GM12865 (cell line): ENCODE data around the gene PNPLA2.

Experiments
- DNase-seq: peaks from one replicate; pipeline ENCODE4 v3.0.0; 2010; ENCODE audit warnings: low read depth
- H3K4me3 ChIP-seq: 2 replicates; pipeline ENCODE4 v1.5.1; 2011; ENCODE audit warnings: mild to moderate bottlenecking, low read depth, low read length, control low read depth
- TF ChIP-seq, protein P1 (sequence below): IDR thresholded peaks from 2 replicates; pipeline ENCODE4 v1.5.1; 2011; ENCODE audit warnings: low read length, control low read depth, low read depth, inconsistent platforms; ENCODE audit not compliant: insufficient read depth; ENCODE audit errors: missing control alignments

PNPLA2 gene

DNA sequence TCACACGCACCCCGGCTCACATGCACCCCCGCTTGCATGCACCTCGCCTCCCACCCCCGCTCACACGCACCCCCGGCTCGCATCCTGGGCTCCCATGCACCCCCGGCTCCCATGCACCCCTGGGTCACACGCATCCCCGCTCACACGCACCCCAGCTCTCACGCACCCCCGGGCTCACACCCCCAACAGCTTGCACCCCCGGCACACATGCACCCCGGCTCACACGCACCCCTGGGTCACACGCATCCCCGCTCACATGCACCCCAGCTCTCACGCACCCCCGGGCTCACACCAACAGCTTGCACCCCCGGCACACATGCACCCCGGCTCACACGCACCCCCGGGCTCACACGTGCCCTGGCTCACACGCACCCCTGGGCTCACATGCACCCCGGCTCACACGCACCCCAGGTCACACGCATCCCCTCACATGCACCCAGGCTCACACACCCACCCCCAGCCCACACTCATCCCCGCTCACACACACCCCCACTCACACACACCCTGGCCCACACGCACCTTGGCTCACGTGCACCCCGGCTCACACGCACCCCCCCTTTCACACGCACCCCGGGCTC lies 40.1 kb downstream of the PNPLA2 start:
- TF ChIP-seq, protein P1, sequence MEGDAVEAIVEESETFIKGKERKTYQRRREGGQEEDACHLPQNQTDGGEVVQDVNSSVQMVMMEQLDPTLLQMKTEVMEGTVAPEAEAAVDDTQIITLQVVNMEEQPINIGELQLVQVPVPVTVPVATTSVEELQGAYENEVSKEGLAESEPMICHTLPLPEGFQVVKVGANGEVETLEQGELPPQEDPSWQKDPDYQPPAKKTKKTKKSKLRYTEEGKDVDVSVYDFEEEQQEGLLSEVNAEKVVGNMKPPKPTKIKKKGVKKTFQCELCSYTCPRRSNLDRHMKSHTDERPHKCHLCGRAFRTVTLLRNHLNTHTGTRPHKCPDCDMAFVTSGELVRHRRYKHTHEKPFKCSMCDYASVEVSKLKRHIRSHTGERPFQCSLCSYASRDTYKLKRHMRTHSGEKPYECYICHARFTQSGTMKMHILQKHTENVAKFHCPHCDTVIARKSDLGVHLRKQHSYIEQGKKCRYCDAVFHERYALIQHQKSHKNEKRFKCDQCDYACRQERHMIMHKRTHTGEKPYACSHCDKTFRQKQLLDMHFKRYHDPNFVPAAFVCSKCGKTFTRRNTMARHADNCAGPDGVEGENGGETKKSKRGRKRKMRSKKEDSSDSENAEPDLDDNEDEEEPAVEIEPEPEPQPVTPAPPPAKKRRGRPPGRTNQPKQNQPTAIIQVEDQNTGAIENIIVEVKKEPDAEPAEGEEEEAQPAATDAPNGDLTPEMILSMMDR = no peak
- no peak for DNase-seq
- no peak overlapping the region for H3K4me3 ChIP-seq

DNA sequence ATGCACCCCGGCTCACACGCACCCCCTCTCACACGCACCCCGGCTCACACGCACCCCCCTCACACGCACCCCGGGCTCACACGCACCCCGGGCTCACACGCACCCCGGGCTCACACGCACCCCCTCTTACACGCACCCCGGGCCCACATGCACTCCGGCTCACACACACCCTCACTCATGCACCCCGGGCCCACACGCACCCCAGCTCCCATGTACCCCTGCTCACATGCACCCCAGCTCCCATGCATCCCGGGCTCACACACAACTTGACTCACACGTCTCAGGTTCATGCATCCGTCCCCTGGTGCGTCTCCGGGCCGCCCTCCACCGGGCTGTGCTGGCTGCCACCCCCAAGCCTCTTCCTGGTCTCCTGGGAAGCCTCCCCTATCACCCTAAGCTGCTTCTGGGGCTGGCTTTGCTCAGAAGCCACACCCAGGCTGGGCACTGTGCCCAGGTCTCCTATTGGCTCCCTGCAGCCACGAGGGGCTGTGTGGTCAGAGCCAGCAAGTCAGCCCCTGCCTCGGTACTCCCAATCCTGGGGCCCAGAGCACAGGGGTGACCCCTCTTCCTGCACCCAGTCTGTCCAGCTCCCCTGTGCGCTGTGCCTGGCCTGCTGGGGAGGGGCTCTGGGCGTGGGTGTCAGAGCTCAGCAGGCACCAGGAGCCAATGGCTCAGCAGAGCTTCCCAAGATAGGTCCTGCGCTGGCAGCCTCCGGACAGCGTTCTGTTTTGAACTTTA lies 40.8 kb downstream of the PNPLA2 start:
- TF ChIP-seq, protein P1 = no peak
- no peak overlapping the region for H3K4me3 ChIP-seq
- no peak for DNase-seq

DNA sequence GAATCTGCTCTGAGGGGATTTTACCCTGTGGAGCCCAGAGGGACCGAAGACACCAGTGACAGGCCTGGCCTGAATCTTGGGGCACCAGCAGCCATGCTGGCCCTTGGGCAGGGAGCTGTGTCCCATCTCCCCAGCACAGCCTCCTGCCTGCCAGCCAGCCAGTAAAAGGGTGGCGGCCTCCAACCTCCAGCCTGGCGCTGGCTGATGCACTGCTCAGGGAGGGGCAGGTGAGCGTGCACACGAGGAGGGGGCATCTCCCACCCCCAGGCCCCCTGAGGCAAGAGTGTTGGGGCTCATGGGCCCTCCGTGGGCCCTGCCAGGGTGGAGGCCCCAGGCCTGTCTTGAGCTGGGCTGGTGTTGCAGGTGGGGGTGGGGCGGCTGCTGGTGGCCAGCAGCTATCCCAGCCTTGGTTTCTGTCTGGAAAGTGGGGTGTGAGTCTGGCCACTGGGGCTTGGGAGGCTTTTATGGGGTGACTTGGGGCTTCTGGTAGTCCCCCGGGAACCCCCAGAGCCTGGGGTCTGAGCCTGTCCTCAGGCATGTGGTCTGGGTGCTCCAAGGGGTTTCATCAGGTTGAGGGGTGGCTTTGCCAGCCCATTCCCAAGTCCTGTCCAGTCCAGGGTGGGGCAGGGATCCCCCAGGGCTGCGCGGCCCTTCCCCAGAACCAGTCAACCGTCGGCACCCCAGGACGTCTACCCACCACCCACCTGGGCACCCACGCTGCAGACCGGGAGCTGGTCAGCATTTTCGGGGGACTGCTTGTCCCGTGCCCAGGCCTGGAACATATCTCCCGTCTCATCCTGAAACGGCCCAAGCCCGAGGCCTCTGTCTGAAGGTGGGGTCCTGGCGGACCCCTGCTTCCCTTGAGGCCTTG lies 41.8 kb downstream of the PNPLA2 start:
- no peak for DNase-seq
- TF ChIP-seq, protein P1 = no peak
- no peak overlapping the region for H3K4me3 ChIP-seq

DNA sequence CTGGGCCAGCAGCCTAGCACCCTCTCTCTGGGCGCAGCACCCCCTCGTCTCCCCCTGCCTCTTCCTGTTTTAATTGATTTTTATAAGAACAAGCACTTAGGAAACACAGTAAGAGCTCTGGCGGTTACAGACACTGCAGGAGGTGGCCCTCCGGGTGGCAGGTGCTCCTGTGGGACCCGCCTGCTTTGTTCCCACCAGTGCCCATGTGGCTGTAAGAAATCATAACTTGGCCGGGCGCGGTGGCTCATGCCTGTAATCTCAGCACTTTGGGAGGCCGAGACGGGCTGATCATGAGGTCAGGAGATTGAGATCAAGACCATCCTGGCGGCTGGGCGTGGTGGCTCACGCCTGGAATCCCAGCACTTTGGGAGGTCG lies 42.4 kb downstream of the PNPLA2 start:
- TF ChIP-seq, protein P1 = no peak
- no peak overlapping the region for H3K4me3 ChIP-seq
- no peak for DNase-seq

DNA sequence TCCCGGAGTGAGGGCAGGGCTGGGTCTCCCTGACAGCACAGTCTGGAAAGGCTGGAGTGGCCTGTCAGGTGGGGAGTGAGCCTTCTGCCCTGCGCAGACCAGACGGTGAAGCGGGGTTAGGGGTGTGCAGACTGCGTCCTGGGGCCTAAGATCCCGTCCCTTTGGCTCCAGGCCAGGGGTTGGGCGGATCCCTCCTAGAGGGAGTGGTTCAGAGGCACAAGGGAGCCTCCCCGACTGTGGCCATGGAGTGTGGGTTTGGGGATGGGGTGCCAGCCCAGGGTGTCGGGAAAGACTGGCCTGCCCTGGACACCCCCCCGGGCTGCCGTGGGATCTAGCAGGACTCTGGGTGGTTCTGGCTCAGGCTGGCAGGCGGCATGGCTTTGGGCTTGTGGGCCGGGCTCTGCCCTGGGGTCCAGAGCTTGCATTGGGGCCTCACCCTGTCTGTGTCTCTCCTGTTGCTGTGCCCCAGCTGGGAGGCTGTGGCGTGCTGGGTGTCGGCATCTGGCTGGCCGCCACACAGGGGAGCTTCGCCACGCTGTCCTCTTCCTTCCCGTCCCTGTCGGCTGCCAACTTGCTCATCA lies 43.5 kb downstream of the PNPLA2 start:
- TF ChIP-seq, protein P1 = no peak
- no peak for DNase-seq
- H3K4me3 ChIP-seq = no peak overlapping the region

DNA sequence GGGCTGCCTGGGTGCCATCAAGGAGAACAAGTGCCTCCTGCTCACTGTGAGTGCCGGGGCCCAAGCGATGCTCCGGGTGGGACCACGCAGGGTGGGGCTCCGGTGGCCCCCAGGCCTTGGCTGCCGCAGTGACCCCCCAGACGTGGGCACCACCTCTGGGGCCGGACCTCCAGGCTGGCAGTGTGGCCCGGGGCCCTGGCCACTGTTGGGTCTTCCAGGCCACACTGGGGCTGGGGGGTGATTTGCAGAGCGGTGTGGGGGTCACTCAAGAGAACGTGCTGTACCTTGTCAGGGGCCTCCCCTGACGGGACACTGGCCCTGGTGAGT lies 43.9 kb downstream of the PNPLA2 start:
- H3K4me3 ChIP-seq = no peak overlapping the region
- DNase-seq = no peak
- TF ChIP-seq, protein P1 = no peak
